ENCODE results near the gene OSBPL3.
A peak's percentile ranks its signal among the peaks of the same experiment; 100 is the strongest.

OSBPL3 gene

DNA sequence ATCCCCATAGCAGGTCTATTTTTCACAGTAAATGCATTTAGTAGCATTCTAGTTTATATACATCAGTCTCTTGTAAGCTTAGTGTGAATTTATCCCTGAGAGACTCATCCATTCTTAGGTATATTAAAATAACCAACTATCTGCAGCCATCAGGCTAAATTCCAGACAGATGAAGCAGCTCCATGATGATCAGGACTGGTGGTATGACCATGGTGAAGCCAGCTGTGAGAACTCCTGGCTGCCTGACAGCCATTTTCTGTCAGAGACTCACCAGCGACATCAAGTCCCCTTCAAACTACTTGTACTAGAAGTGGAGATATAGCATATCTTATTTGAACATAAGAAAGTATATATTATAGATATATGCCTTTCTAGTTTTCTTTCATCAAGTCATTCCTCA lies 152.4 kb downstream of the OSBPL3 start:
- no peak for DNase-seq (ENCODE audit: low spot score)
- CTCF ChIA-PET = no interaction called here
- POLR2A ChIA-PET (ENCODE audit: low non-redundant PET) = no interaction called here
- peak overlapping the region; percentile 90 for H3K27ac ChIP-seq
- TF ChIP-seq, protein P1, sequence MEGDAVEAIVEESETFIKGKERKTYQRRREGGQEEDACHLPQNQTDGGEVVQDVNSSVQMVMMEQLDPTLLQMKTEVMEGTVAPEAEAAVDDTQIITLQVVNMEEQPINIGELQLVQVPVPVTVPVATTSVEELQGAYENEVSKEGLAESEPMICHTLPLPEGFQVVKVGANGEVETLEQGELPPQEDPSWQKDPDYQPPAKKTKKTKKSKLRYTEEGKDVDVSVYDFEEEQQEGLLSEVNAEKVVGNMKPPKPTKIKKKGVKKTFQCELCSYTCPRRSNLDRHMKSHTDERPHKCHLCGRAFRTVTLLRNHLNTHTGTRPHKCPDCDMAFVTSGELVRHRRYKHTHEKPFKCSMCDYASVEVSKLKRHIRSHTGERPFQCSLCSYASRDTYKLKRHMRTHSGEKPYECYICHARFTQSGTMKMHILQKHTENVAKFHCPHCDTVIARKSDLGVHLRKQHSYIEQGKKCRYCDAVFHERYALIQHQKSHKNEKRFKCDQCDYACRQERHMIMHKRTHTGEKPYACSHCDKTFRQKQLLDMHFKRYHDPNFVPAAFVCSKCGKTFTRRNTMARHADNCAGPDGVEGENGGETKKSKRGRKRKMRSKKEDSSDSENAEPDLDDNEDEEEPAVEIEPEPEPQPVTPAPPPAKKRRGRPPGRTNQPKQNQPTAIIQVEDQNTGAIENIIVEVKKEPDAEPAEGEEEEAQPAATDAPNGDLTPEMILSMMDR (conservative IDR thresholded peaks at IDR 0.05; ENCODE audit: low read depth) = no peak

DNA sequence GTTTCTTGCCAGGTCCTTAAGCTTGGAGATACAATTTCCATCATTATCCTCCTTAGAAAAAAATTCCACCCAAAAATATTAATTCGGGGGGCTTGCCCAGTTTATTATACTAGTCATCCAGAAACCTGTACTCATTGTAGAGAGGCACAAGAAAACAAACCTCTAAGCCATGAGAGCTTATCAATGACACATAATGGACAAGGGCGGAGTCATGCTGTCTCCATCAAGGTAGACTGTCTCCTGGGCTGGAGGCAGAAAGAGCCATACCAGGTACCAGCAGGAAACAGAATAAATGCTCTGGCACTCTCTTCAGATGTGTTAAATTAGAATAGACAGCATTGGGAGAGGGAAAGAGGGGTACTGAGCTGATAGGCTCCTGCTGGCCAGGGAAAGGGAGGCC lies 153.0 kb downstream of the OSBPL3 start:
- H3K27ac ChIP-seq = peak overlapping the region; percentile 90
- no peak for DNase-seq (ENCODE audit: low spot score)
- TF ChIP-seq, protein P1 (conservative IDR thresholded peaks at IDR 0.05; ENCODE audit: low read depth) = no peak
- ChIA-PET POLR2A (ENCODE audit: low non-redundant PET) (no interaction called here), CTCF (interaction anchor here (0.6 to 2.3 kb wide), 2 partner anchors 152 to 1434 kb away, joined by 4 to 7 read pairs; partner anchors contain the start of gene OSBPL3)

DNA sequence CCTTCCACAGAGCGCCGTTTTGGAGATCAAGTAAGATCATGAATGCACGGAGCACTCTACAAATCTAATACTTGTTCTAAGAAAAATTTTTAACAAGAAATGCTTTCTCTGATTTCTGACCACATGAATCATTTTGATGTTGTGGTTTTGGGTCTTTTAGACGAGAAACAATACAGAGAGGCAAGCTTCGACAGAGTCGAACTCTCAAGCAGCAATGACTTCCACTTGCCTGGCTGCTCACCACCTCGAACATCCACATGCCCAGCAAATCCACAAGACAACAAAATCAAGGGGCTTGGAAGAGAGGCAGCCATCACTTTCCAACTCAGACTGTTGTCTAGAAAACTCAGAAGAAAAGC lies 153.3 kb downstream of the OSBPL3 start:
- CTCF ChIA-PET = interaction anchor here (0.6 to 2.3 kb wide), 4 partner anchors 14 to 1434 kb away, joined by 4 to 7 read pairs (median 4); partner anchors contain the start of gene OSBPL3
- POLR2A ChIA-PET (ENCODE audit: low non-redundant PET) = no interaction called here
- peak overlapping the region; percentile 90 for H3K27ac ChIP-seq
- TF ChIP-seq, protein P1 (conservative IDR thresholded peaks at IDR 0.05; ENCODE audit: low read depth) = no peak
- no peak for DNase-seq (ENCODE audit: low spot score)

DNA sequence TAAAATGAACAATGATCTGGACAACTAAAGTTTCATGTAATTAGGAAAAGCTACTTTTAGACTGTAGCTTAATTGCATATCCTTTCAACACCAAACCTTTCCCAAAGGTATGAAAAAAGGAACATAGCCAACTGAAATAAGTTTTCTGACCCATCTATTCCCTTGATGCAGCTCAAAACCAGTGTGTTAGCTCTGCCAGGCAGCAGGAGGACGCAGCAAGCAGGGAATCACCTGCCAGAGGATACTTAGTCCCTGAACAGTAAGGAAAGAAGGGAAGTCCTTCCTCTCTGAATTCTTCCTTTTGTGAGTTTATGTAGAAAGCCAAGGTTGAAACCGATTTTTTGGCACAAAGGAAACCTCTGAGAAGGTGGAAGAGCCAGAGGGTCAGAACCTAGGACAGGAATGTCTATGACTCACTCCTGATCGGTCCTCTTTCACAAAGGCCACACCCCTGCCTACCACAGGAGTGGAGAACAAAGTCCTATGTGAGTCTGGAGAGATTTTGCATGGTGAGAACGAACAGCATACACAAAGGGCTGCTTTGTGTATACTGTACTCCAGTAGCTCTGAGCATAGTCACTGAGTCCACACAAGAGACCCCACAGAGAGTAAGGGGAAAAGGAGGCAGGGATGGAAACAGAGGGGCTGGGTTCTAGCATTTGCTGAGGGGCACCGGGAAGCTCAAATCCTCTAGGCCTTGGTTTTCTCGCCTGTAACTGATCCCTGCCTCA lies 153.9 kb downstream of the OSBPL3 start:
- DNase-seq (ENCODE audit: low spot score) = peak; percentile 94
- ChIA-PET POLR2A (ENCODE audit: low non-redundant PET) (interaction anchor here (0.6 kb wide), 1 partner anchor 156 kb away, joined by 3 read pairs; no protein-coding TSS in a partner anchor), CTCF (interaction anchor here (0.7 to 2.3 kb wide), 4 partner anchors 14 to 1564 kb away, joined by 3 to 7 read pairs (median 4); partner anchors contain the start of gene OSBPL3)
- TF ChIP-seq, protein P1 (conservative IDR thresholded peaks at IDR 0.05; ENCODE audit: low read depth) = no peak
- peak overlapping the region; percentile 90 for H3K27ac ChIP-seq

DNA sequence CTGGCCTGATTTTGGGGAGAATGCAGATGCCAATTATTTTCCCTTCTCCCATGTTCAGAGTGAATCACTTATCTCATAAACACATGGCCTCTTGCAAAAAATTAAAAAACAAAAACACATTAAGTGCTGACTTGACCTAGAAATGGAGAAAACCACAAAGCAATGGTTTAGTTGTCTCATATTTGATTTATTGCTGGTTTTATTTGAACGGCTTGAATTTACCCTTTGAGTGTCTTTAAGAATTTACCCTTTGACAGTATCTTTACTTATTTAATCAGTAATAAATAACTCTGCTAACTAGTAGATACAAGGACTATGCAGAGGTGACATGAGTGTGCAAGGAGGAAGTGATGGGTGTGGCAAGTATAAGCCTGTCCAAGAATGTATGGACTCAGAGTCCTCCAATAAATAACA lies 154.6 kb downstream of the OSBPL3 start:
- CTCF ChIA-PET = interaction anchor here (0.7 to 2.3 kb wide), 4 partner anchors 13 to 1564 kb away, joined by 3 to 7 read pairs (median 4); partner anchors contain the start of gene OSBPL3
- DNase-seq (ENCODE audit: low spot score) = peak; percentile 31
- H3K27ac ChIP-seq = peak overlapping the region; percentile 69; the same call in 1 of the 2 replicates
- TF ChIP-seq, protein P1 (conservative IDR thresholded peaks at IDR 0.05; ENCODE audit: low read depth) = no peak
- POLR2A ChIA-PET (ENCODE audit: low non-redundant PET) = interaction anchor here (0.6 kb wide), 1 partner anchor 156 kb away, joined by 3 read pairs; no protein-coding TSS in a partner anchor

DNA sequence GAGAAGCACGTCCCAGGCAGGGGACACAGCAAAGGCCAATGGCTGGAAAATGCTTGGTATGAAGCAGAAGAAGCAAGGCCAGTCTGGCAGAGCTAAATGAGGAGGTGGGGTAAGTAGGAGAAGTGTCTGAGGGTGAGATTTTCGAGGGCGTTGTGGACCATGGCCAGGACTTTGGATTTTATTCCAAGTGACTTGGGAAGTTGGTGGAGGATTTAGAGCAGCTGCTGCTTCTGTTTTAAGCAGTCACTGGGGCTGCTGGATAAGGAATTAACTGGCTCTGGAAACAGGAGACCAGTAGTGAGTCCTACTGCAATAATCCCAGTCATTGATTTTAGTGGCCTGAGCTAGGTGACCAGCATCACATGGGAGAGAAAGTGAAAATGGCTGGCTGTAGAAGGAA lies 155.1 kb downstream of the OSBPL3 start:
- TF ChIP-seq, protein P1 (conservative IDR thresholded peaks at IDR 0.05; ENCODE audit: low read depth) = no peak
- H3K27ac ChIP-seq = peak overlapping the region; percentile 69
- DNase-seq (ENCODE audit: low spot score) = no peak
- ChIA-PET CTCF (interaction anchor here (2.3 kb wide), 2 partner anchors 155 to 269 kb away, joined by 4 to 7 read pairs; partner anchors contain the start of gene OSBPL3), POLR2A (ENCODE audit: low non-redundant PET) (no interaction called here)

Measured in RWPE1 (cell line).